H1 (cell line): ENCODE measurements around the gene TWF2. TPM values are rescaled to one million over a fixed set of nuclear protein-coding genes. Genes with fewer than 3 reads are reported as not detected.
A peak's percentile ranks its signal among the peaks of the same experiment; 100 is the strongest.

ENCODE experiments used
- CTCF ChIA-PET: fragments of 300-600 bp; sonication (Branson Sonifier 250); formaldehyde crosslinking; loops from one replicate; lab custom pipeline; 2021; ENCODE audit not compliant: partially characterized antibody; lab: Charles Lee
- POLR2A ChIA-PET: fragments of 300-600 bp; sonication (Branson Sonifier 250); formaldehyde crosslinking; loops from one replicate; lab custom pipeline; 2021; ENCODE audit warnings: inconsistent platforms; ENCODE audit not compliant: partially characterized antibody; lab: Charles Lee
- DNase-seq, 2 experiments: peaks; one replicate each; pipeline versions ENCODE4 v3.0.0 to v3.0.0-alpha.2; 2010 to 2022; ENCODE audit warnings: low spot score in 2 of 2, low read depth in 1 of 2, mixed read lengths in 1 of 2
- FAIRE-seq: peaks from 2 replicates; lab custom pipeline; 2011; peaks lifted over from hg19 to GRCh38; lab: Jason Lieb, UNC
- H2AFZ ChIP-seq: 2 replicates; pipeline ENCODE4 v1.8.1; 2012; ENCODE audit warnings: low read length, inconsistent platforms
- H2AK5ac ChIP-seq: 2 replicates; pipeline ENCODE4 v1.6.1; 2013; ENCODE audit warnings: low read depth, low read length
- H2BK120ac ChIP-seq: replicated peaks from 2 replicates; pipeline ENCODE3; 2013; ENCODE audit warnings: low read depth, low read length, inconsistent platforms
- H2BK12ac ChIP-seq: 2 replicates; pipeline ENCODE4 v1.6.1; 2013; ENCODE audit warnings: low read depth, low read length
- H2BK15ac ChIP-seq: 2 replicates; pipeline ENCODE4 v1.6.1; 2013; ENCODE audit warnings: low read length
- H2BK20ac ChIP-seq: 2 replicates; pipeline ENCODE4 v1.6.1; 2013; ENCODE audit warnings: low read length
- H2BK5ac ChIP-seq: 2 replicates; pipeline ENCODE4 v1.6.1; 2013; ENCODE audit warnings: low read depth, low read length
- H3K14ac ChIP-seq: 2 replicates; pipeline ENCODE4 v1.6.1; 2013; ENCODE audit warnings: inconsistent platforms; ENCODE audit not compliant: insufficient read length
- H3K18ac ChIP-seq: 2 replicates; pipeline ENCODE4 v1.6.1; 2013; ENCODE audit warnings: low read length; ENCODE audit errors: extremely low read depth
- H3K23ac ChIP-seq: 2 replicates; pipeline ENCODE4 v1.6.1; 2013; ENCODE audit warnings: inconsistent platforms; ENCODE audit not compliant: insufficient read length
- H3K23me2 ChIP-seq: 2 replicates; pipeline ENCODE4 v1.6.1; 2013; ENCODE audit warnings: low read depth, low read length
- H3K27ac ChIP-seq: 2 replicates; pipeline ENCODE4 v1.6.1; 2011; ENCODE audit warnings: low read depth, low read length, inconsistent platforms
- H3K27me3 ChIP-seq, 4 experiments: replicated peaks in 1 of 4; 1 replicate in 1 of 4; 2 replicates in 3 of 4; pipeline versions ENCODE4 v1.6.1 to v1.8.1; 2011 to 2013; ENCODE audit warnings: low read length in 3 of 4, mild to moderate bottlenecking in 3 of 4, inconsistent platforms in 2 of 4, mixed read lengths in 2 of 4, moderate library complexity in 1 of 4; ENCODE audit not compliant: control insufficient read depth in 3 of 4, insufficient read depth in 3 of 4; ENCODE audit errors: extremely low read depth in 1 of 4
- H3K36me3 ChIP-seq, 4 experiments: 2 replicates each; pipeline versions ENCODE4 v1.6.1 to v1.8.1; 2011 to 2013; ENCODE audit warnings: mild to moderate bottlenecking in 4 of 4, low read length in 3 of 4, moderate library complexity in 2 of 4, control low read depth in 1 of 4, inconsistent platforms in 1 of 4; ENCODE audit not compliant: insufficient read depth in 4 of 4, control insufficient read depth in 2 of 4
- H3K4ac ChIP-seq: replicated peaks from 2 replicates; pipeline ENCODE3; 2013; ENCODE audit warnings: low read length, low read depth, mixed read lengths, inconsistent platforms; ENCODE audit not compliant: insufficient read length
- H3K4me1 ChIP-seq, 4 experiments: replicated peaks in 1 of 4; 1 replicate in 1 of 4; 2 replicates in 3 of 4; pipeline versions ENCODE4 v1.6.1 to v1.8.1; 2011 to 2013; ENCODE audit warnings: low read length in 3 of 4, inconsistent platforms in 2 of 4, mixed read lengths in 1 of 4; ENCODE audit not compliant: insufficient read depth in 4 of 4, control insufficient read depth in 3 of 4
- H3K4me2 ChIP-seq, 2 experiments: 2 replicates each; pipeline versions ENCODE4 v1.6.1 to v1.8.1; 2011 to 2013; ENCODE audit warnings: low read depth in 2 of 2, low read length in 2 of 2, control low read depth in 1 of 2, inconsistent platforms in 1 of 2, mild to moderate bottlenecking in 1 of 2; ENCODE audit not compliant: insufficient read depth in 1 of 2
- H3K4me3 ChIP-seq, 4 experiments: fragments of 200-600, 300-600 bp in 1 of 4; sonication (generic), shearing (Covaris generic), sonication (Bioruptor Twin) in 1 of 4; 2 replicates each; pipeline versions ENCODE4 v1.5.1 to v1.8.1; 2011 to 2016; ENCODE audit warnings: low read length in 4 of 4, low read depth in 3 of 4, control low read depth in 2 of 4, inconsistent platforms in 2 of 4, mild to moderate bottlenecking in 2 of 4, mixed read lengths in 1 of 4, moderate library complexity in 1 of 4; ENCODE audit not compliant: insufficient read depth in 2 of 4; ENCODE audit errors: extremely low read depth in 1 of 4
- H3K56ac ChIP-seq: replicated peaks from 2 replicates; pipeline ENCODE3; 2013; ENCODE audit warnings: low read depth, mild to moderate bottlenecking, mixed read lengths, low read length, inconsistent platforms; ENCODE audit not compliant: insufficient read length
- H3K79me1 ChIP-seq: 2 replicates; pipeline ENCODE4 v1.6.1; 2013; ENCODE audit warnings: low read depth, low read length, control low read depth
- H3K79me2 ChIP-seq, 2 experiments: 2 replicates each; pipeline versions ENCODE4 v1.6.1 to v1.8.1; 2012 to 2013; ENCODE audit warnings: low read length in 2 of 2, mild to moderate bottlenecking in 2 of 2, inconsistent platforms in 1 of 2; ENCODE audit not compliant: insufficient read depth in 2 of 2, control insufficient read depth in 1 of 2
- H3K9ac ChIP-seq, 4 experiments: replicated peaks in 1 of 4; 1 replicate in 1 of 4; 2 replicates in 3 of 4; pipeline versions ENCODE4 v1.6.1 to v1.8.1; 2011 to 2013; ENCODE audit warnings: low read depth in 3 of 4, low read length in 3 of 4, control low read depth in 2 of 4, mild to moderate bottlenecking in 2 of 4, moderate library complexity in 2 of 4, inconsistent platforms in 1 of 4; ENCODE audit errors: extremely low read depth in 1 of 4
- H3K9me3 ChIP-seq, 2 experiments: 2 replicates each; pipeline versions ENCODE4 v1.6.1 to v1.8.1; 2012 to 2013; ENCODE audit warnings: mild to moderate bottlenecking in 2 of 2, moderate library complexity in 2 of 2, control low read depth in 1 of 2, inconsistent platforms in 1 of 2, low read depth in 1 of 2, low read length in 1 of 2, mixed read lengths in 1 of 2; ENCODE audit not compliant: insufficient read depth in 2 of 2
- H4K20me1 ChIP-seq, 2 experiments: replicated peaks in 1 of 2; 2 replicates each; pipeline versions ENCODE3 to v1.8.1; 2011 to 2013; ENCODE audit warnings: inconsistent platforms in 2 of 2, low read length in 2 of 2, mild to moderate bottlenecking in 1 of 2; ENCODE audit not compliant: insufficient read depth in 2 of 2, control insufficient read depth in 1 of 2
- H4K5ac ChIP-seq: 2 replicates; pipeline ENCODE4 v1.6.1; 2013; ENCODE audit warnings: low read length, low read depth, mixed read lengths, inconsistent platforms; ENCODE audit not compliant: insufficient read length
- H4K8ac ChIP-seq: 2 replicates; pipeline ENCODE4 v1.8.0; 2013; ENCODE audit warnings: mild to moderate bottlenecking, moderate library complexity, low read length, inconsistent platforms; ENCODE audit not compliant: insufficient read depth; ENCODE audit errors: extremely low read depth
- H4K91ac ChIP-seq: replicated peaks from 2 replicates; pipeline ENCODE3; 2013; ENCODE audit warnings: low read length, mixed read lengths, inconsistent platforms; ENCODE audit not compliant: insufficient read length
- BCL11A ChIP-seq, 2 experiments: IDR thresholded peaks; one replicate each; pipeline ENCODE4 v1.6.1; 2011; ENCODE audit warnings: low read depth in 2 of 2, low read length in 2 of 2, mild to moderate bottlenecking in 2 of 2
- CREB1 ChIP-seq: IDR thresholded peaks from 2 replicates; pipeline ENCODE4 v1.6.1; 2012; ENCODE audit warnings: inconsistent platforms
- EZH2 ChIP-seq: fragments of 200-600 bp; sonication (generic); IDR thresholded peaks from 2 replicates; pipeline ENCODE4 v1.7.1; 2012; ENCODE audit warnings: low read depth, mild to moderate bottlenecking, moderate library complexity, low read length, inconsistent platforms; ENCODE audit not compliant: severe bottlenecking
- JUN ChIP-seq: IDR thresholded peaks from 2 replicates; pipeline ENCODE4 v1.6.1; 2011; ENCODE audit warnings: low read depth, mild to moderate bottlenecking, improper control_type of control experiment, low read length
- PHF8 ChIP-seq: fragments of 200-600 bp; sonication (generic); conservative IDR thresholded peaks from 2 replicates; pipeline ENCODE4 v1.7.1; 2012; ENCODE audit warnings: low read depth, mild to moderate bottlenecking, inconsistent platforms, low read length, moderate library complexity
- RAD21 ChIP-seq, 2 experiments: IDR thresholded peaks in 1 of 2; conservative IDR thresholded peaks in 1 of 2; 2 replicates each; pipeline ENCODE4 v1.6.1; 2011; ENCODE audit warnings: low read depth in 2 of 2, low read length in 2 of 2, improper control_type of control experiment in 1 of 2, inconsistent platforms in 1 of 2, mild to moderate bottlenecking in 1 of 2, moderate library complexity in 1 of 2
- SAP30 ChIP-seq: fragments of 300-600 bp; sonication (generic); IDR thresholded peaks from 2 replicates; pipeline ENCODE4 v1.7.1; 2012; ENCODE audit warnings: low read length, moderate library complexity, mild to moderate bottlenecking, inconsistent platforms; ENCODE audit not compliant: insufficient read depth, insufficient replicate concordance
- SIN3A ChIP-seq, 2 experiments: IDR thresholded peaks in 1 of 2; conservative IDR thresholded peaks in 1 of 2; 2 replicates each; pipeline ENCODE4 v1.6.1; 2011 to 2012; ENCODE audit warnings: low read length in 2 of 2, improper control_type of control experiment in 1 of 2, low read depth in 1 of 2, mild to moderate bottlenecking in 1 of 2
- SP4 ChIP-seq: IDR thresholded peaks from 2 replicates; pipeline ENCODE4 v1.6.1; 2012; ENCODE audit warnings: low read length, inconsistent platforms
- WGBS, 2 experiments: shearing (Covaris generic) in 1 of 2; methylation state at CpG; one replicate each; pipeline versions ENCODE4 v1.1.6 to v1.1.7; 2013 to 2015; ENCODE audit warnings: low lambda C conversion rate in 2 of 2, mixed read lengths in 2 of 2, inconsistent platforms in 1 of 2, low coverage in 1 of 2, missing lambda C conversion rate in 1 of 2; ENCODE audit not compliant: insufficient replicate concordance in 2 of 2, insufficient coverage in 1 of 2, insufficient read length in 1 of 2; ENCODE audit errors: extremely low coverage in 1 of 2, missing lambda C conversion rate in 1 of 2; 5-methylcytosine and 5-hydroxymethylcytosine counted together
- polyA plus RNA-seq, 7 experiments: library from polyadenylated mRNA; depleted of rRNA in 3 of 7; stranded (reverse) in 5 of 7; unstranded in 2 of 7; fragments of >200 nt in 5 of 7; fragments of 200-250 nt in 2 of 7; gene quantifications; 1 replicate in 5 of 7; 2 replicates in 1 of 7; 4 replicates in 1 of 7; pipeline versions ENCODE4 v1.2.1 to v1.2.3, GENCODE V29; 2011 to 2013; ENCODE audit warnings: missing spikeins in 2 of 7, mixed read lengths in 2 of 7
- total RNA-seq: library from RNA; stranded (reverse); fragmentation: NEBNext Ultra II Directional; extraction: Animal tissue kit (Norgen Biotek cat#: 25700); gene quantifications from 2 replicates; pipeline ENCODE4 v1.2.1, GENCODE V29; 2021

Gene TWF2
- total and polyA plus RNA-seq, 2 of the 8 experiments (the other 6 are each of a cell fraction or from before 2014, with no cell fraction given), result 65.2 to 90.4 TPM

GRCh38 chr3:52197842-52198625, 40.9 kb downstream of the TWF2 start, which contains the start of gene ALAS1:
ALAS1 (plus strand) TSS chr3:52198160; CDS start chr3:52199242, 1,082 bp downstream.
- H3K9ac ChIP-seq, result peak within 1 kb of the TSS; percentile 59 to 78 (median 68)
- peaks cover 0 to 8% of the 10 kb centered on the region in 2 experiments; a peak in 2 of 4 replicates for H3K79me2 ChIP-seq
- H3K14ac ChIP-seq, result no peak within 1 kb of the TSS
- WGBS, 2 experiments, result 3% methylated on average over 64 of the region's 71 CpGs; no CpG with 5 or more reads in 1 of the 2 experiments
- no peak within 1 kb of the TSS for H3K56ac ChIP-seq
- peak within 1 kb of the TSS; percentile 80 to 94 (median 85) for H3K4me3 ChIP-seq
- peaks cover 0 to 3% (median under 1%) of the 10 kb centered on the region in 4 experiments; a peak in 4 of 7 replicates for H3K27me3 ChIP-seq
- H3K18ac ChIP-seq, result peak within 1 kb of the TSS; percentile 60
- peak; percentile 87 to 98 for DNase-seq
- FAIRE-seq, result no peak
- H3K9me3 ChIP-seq, result no peaks in the 10 kb centered on the region
- peak within 1 kb of the TSS; percentile 93 for H4K91ac ChIP-seq
- peaks cover 0 to 3% of the 10 kb centered on the region in 2 experiments for H4K20me1 ChIP-seq
- H3K4ac ChIP-seq, result peak within 1 kb of the TSS; percentile 28
- 0 out of 2 replicates have a peak within 1 kb of the TSS, but pooled peaks have one; percentile 82 for H2AK5ac ChIP-seq
- H2AFZ ChIP-seq, result peak within 1 kb of the TSS; percentile 95
- H2BK5ac ChIP-seq, result peak within 1 kb of the TSS; percentile 76
- H3K36me3 ChIP-seq, result peaks cover 6 to 29% (median 12%) of the 10 kb centered on the region in 4 experiments
- H3K4me1 ChIP-seq, result peaks cover 0 to 12% (median 7%) of the 10 kb centered on the region in 4 experiments; a peak in 6 of 7 replicates
- no peaks in the 10 kb centered on the region; the same call in none of the 2 replicates for H3K79me1 ChIP-seq
- peaks cover 4% of the 10 kb centered on the region; the same call in 1 of the 2 replicates for H3K23me2 ChIP-seq
- H4K5ac ChIP-seq, result peak within 1 kb of the TSS; percentile 69
- H3K4me2 ChIP-seq, result peak within 1 kb of the TSS; percentile 92 to 93
- peak within 1 kb of the TSS; percentile 72; the same call in 1 of the 2 replicates for H2BK20ac ChIP-seq
- H3K23ac ChIP-seq, result no peak within 1 kb of the TSS
- CTCF ChIA-PET, result interaction anchor here (0.6 to 2.4 kb wide), 9 partner anchors 10 to 504 kb away, joined by 3 to 8 read pairs (median 4); no protein-coding TSS in a partner anchor
- peak within 1 kb of the TSS; percentile 81 for H4K8ac ChIP-seq
- peak within 1 kb of the TSS; percentile 41; the same call in 1 of the 2 replicates for H3K27ac ChIP-seq
- peak within 1 kb of the TSS; percentile 48 for H2BK120ac ChIP-seq
- POLR2A ChIA-PET, result interaction anchor here (0.6 to 2.1 kb wide), 3 partner anchors 43 to 81 kb away, joined by 3 to 14 read pairs (median 5); partner anchors contain the start of genes POC1A and WDR82
- H2BK12ac ChIP-seq, result peak within 1 kb of the TSS; percentile 27; the same call in 1 of the 2 replicates
- H2BK15ac ChIP-seq, result 0 out of 2 replicates have a peak within 1 kb of the TSS, but pooled peaks have one; percentile 36
- TF ChIP-seq BCL11A (IDR thresholded peaks at IDR 0.05; ENCODE audit: low read depth in 2 of 2, low read length in 2 of 2) (no peak), EZH2 (no peak), CREB1 (0 out of 2 replicates have a peak, but pooled peaks have one; percentile 30), SAP30 (no peak), SP4 (peak; percentile 88), PHF8 (peak; percentile 79), SIN3A (conservative IDR thresholded peaks at IDR 0.05 in 1 of 2, IDR thresholded peaks at IDR 0.05 in 1 of 2; ENCODE audit: low read depth in 1 of 2, low read length in 2 of 2) (peak; percentile 15 to 49; a peak in 1 of 4 replicates), RAD21 (IDR thresholded peaks at IDR 0.05 in 1 of 2, conservative IDR thresholded peaks at IDR 0.05 in 1 of 2; ENCODE audit: low read depth in 2 of 2, low read length in 2 of 2) (peak in 1 of 2 experiments; percentile 27; a peak in 2 of 4 replicates), JUN (0 out of 2 replicates have a peak, but pooled peaks have one; percentile 23)
